Lung (tissue), 12 donors: ENCODE results near the gene MAN1A1. TPM values are rescaled to one million over a fixed set of nuclear protein-coding genes. Genes with fewer than 3 reads are reported as not detected.
"Not testable (repeated sequence)": the region's sequence is repeated elsewhere in the genome, so short reads cannot be mapped to it uniquely, and the experiment has no call there.

Experiments used
- ATAC-seq: fragments of 200-7000 bp; cut with Tn5 transposase; one replicate; pipeline ENCODE4 v1.9.1; 2020; ENCODE audit warnings: moderate number of reproducible peaks; ENCODE audit not compliant: insufficient read depth, low FRiP score
- DNase-seq, 3 donors: peaks; one replicate each; pipeline ENCODE4 v3.0.0-alpha.2; 2013 to 2017
- H3K27ac ChIP-seq, 2 donors: one replicate each; pipeline ENCODE4 v1.5.1; 2013; ENCODE audit warnings: mild to moderate bottlenecking in 2 of 2, moderate library complexity in 2 of 2, control low read depth in 1 of 2, inconsistent platforms in 1 of 2, low read depth in 1 of 2, low read length in 1 of 2
- H3K27me3 ChIP-seq, 3 donors: one replicate each; pipeline ENCODE4 v1.5.1; 2013; ENCODE audit warnings: low read length in 2 of 3; ENCODE audit not compliant: control insufficient read depth in 3 of 3, insufficient read depth in 3 of 3
- H3K36me3 ChIP-seq, 4 donors: one replicate each; pipeline ENCODE4 v1.5.1; 2013; ENCODE audit warnings: low read length in 4 of 4, mild to moderate bottlenecking in 1 of 4, moderate library complexity in 1 of 4; ENCODE audit not compliant: control insufficient read depth in 4 of 4, insufficient read depth in 4 of 4
- H3K4me1 ChIP-seq, 5 donors: one replicate each; pipeline ENCODE4 v1.5.1; 2013; ENCODE audit warnings: low read length in 5 of 5, mild to moderate bottlenecking in 2 of 5, moderate library complexity in 1 of 5; ENCODE audit not compliant: control insufficient read depth in 5 of 5, insufficient read depth in 5 of 5
- H3K4me3 ChIP-seq: one replicate; pipeline ENCODE4 v1.5.1; 2013; ENCODE audit warnings: mild to moderate bottlenecking, control low read depth, moderate library complexity
- H3K9ac ChIP-seq, 2 donors: one replicate each; pipeline ENCODE4 v1.5.1; 2013; ENCODE audit warnings: low read length in 2 of 2, control low read depth in 1 of 2; ENCODE audit not compliant: insufficient read depth in 1 of 2
- H3K9me3 ChIP-seq, 4 donors: one replicate each; pipeline ENCODE4 v1.5.1; 2013; ENCODE audit warnings: low read length in 3 of 4, mild to moderate bottlenecking in 1 of 4, moderate library complexity in 1 of 4; ENCODE audit not compliant: control insufficient read depth in 4 of 4, insufficient read depth in 3 of 4
- WGBS, 2 donors: extraction: QIAGEN DNeasy Blood & Tissue Kit; methylation state at CpG; one replicate each; pipeline ENCODE4 v1.1.7; 2013; 5-methylcytosine and 5-hydroxymethylcytosine counted together
- polyA plus RNA-seq, 2 donors: library from polyadenylated mRNA; stranded (reverse); fragments of 200-250 nt; gene quantifications; one replicate each; pipeline ENCODE4 v1.2.1, GENCODE V29; 2013
- total RNA-seq, 2 donors: library from RNA; depleted of rRNA in 1 of 2; stranded (reverse); fragments of >200 nt in 1 of 2; gene quantifications; one replicate each; pipeline ENCODE4 v1.2.1, GENCODE V29; 2014 to 2021
- TF ChIP-seq, protein P1 (sequence below): IDR thresholded peaks from 2 replicates; pipeline ENCODE4 v1.5.1; 2012; ENCODE audit warnings: mild to moderate bottlenecking; ENCODE audit errors: control extremely low read depth, extremely low read depth
- donor health status: control.
- donor health status: control.
- donor health status: Bipolar disorder and iron deficiency.
- donor health status: healthy.
- donor health status: DM: yes; HTN: yes; CAD: no.

Gene MAN1A1
- total and polyA plus RNA-seq, 4 donors: 13.9 to 71.0 (median 48.2) TPM

DNA sequence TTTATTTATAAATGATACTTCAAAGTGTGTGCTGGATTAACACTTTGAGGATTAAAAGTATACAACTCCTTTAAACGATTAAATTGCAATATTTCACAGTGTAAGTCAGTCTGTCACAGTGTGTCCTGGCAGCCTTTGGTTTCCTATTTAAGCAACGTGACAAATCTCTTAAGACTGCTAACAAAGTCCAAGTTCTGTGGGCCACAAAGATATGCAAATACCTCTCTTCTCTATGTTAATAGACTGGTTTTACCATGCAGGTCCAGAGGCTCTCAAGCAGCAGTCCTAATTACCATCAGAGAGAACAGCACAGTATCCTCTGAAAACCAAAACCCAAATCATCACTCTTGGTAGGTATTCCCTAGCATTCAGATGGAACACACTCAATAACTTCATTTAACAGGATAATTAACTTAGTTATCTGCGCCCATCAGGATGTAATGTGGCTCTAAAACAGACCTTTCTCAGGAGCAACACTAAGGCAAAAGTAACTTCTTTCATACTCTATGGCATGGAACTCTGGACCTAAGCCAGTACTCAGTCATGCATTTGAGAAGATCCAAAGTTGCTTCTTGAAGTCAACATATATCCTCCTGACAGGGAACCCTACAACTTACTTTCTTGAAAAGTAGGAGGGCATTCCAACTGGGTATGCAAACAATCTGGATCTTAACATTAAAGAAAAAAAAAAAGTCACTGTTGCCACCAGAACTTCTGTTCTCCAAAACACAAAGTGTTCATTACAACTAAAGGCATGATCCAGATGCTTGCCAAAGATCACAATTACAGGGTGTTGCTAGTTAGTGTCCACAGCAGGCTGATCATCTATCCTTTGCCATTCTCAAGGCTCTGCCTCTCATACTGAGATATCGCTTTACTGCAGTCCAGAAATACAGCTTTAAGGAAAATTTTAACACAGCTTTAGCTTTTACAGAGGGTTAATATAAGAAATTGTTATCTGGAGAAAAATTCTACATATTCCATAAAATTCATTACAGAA lies 53.2 kb downstream of the MAN1A1 start:
- Histone ChIP-seq H3K27me3 (no peaks in the 10 kb centered on the region), H3K9me3 (no peaks in the 10 kb centered on the region), H3K4me1 (peaks cover 0 to 11% (median 0%) of the 10 kb centered on the region in 5 donors), H3K9ac (no peak overlapping the region), H3K36me3 (peaks cover 0 to 2% (median 0%) of the 10 kb centered on the region in 4 donors), H3K4me3 (no peak overlapping the region), H3K27ac (peak overlapping the region in 1 of 2 donors; percentile 9)
- ATAC-seq: no peak
- no peak for DNase-seq
- TF ChIP-seq, protein P1, sequence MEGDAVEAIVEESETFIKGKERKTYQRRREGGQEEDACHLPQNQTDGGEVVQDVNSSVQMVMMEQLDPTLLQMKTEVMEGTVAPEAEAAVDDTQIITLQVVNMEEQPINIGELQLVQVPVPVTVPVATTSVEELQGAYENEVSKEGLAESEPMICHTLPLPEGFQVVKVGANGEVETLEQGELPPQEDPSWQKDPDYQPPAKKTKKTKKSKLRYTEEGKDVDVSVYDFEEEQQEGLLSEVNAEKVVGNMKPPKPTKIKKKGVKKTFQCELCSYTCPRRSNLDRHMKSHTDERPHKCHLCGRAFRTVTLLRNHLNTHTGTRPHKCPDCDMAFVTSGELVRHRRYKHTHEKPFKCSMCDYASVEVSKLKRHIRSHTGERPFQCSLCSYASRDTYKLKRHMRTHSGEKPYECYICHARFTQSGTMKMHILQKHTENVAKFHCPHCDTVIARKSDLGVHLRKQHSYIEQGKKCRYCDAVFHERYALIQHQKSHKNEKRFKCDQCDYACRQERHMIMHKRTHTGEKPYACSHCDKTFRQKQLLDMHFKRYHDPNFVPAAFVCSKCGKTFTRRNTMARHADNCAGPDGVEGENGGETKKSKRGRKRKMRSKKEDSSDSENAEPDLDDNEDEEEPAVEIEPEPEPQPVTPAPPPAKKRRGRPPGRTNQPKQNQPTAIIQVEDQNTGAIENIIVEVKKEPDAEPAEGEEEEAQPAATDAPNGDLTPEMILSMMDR: no peak
- 54 to 71% methylated on average over 4 of the region's 4 CpGs for WGBS, 2 donors

DNA sequence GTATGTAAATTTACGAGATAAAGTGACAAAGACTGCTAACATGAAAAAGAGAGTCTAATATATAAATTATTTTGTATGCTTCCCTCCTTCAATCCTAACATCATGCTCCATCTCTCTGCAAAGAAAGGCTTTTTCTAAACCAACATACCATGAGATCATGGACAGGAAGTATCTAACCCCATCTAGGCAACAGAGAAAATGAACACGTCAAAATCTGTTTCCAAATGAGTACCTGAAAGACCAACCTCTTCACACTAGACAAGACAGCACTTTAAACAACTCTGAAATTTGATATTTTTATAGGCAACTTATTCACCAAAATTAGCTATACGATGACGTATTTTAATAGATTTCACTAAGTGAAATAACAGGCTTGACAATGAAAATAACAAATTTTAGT lies 54.6 kb downstream of the MAN1A1 start:
- H3K9ac ChIP-seq: no peak overlapping the region
- no peaks in the 10 kb centered on the region for H3K9me3 ChIP-seq
- 88% methylated on average over 4 of the region's 4 CpGs for WGBS, 2 donors
- no peak overlapping the region for H3K4me3 ChIP-seq
- peaks cover 0 to 2% (median 0%) of the 10 kb centered on the region in 4 donors for H3K36me3 ChIP-seq
- H3K27ac ChIP-seq: no peak overlapping the region
- H3K27me3 ChIP-seq: no peaks in the 10 kb centered on the region
- no peak for ATAC-seq
- H3K4me1 ChIP-seq: peaks cover 0 to 11% (median under 1%) of the 10 kb centered on the region in 5 donors
- no peak for DNase-seq
- TF ChIP-seq, protein P1: no peak

DNA sequence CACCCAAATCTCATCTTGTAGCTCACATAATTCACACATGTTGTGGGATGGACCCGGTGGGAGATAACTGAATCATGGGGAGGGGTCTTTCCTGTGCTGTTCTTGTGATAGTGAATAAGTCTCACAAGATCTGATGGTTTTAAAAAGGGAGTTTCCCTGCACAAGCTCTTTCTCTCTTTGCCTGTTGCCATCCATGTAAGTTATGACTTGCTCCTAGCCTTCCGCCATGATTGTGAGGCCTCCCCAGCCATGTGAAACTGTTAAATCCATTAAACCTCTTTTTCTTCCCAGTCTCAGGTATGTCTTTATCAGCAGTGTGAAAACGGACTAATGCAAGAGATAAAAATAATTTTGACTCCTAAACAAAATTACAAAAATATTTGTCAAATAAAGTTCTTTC lies 58.5 kb downstream of the MAN1A1 start:
- WGBS, 2 donors: 91 to 94% methylated on average over 3 of the region's 3 CpGs
- not testable (repeated sequence) for H3K4me3 ChIP-seq, H3K9ac ChIP-seq, H3K27me3 ChIP-seq, H3K9me3 ChIP-seq, H3K36me3 ChIP-seq, ATAC-seq, H3K27ac ChIP-seq, DNase-seq
- H3K4me1 ChIP-seq: peaks cover 0 to 13% (median 4%) of the 10 kb centered on the region in 5 donors

DNA sequence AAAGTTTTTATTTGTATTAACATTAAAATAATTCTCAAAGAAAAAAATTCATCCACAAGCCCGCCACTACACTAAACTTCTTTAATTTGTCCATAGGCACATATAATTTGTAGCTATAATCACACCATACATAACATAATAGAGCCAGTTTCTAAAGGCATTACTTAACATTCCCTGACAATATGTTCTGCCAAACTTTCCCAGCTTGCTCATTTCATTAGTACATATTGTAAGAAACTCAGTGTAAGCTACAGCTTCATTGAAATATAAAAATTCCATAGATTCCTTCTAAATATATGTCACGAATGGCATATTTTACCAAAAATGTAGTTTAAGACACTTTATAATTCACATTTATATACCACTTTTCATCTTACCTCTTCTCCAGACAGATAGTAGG lies 59.3 kb downstream of the MAN1A1 start:
- H3K36me3 ChIP-seq: peaks cover 0 to 2% (median under 1%) of the 10 kb centered on the region in 4 donors
- no peak overlapping the region for H3K27ac ChIP-seq
- no peak for ATAC-seq
- no peaks in the 10 kb centered on the region for H3K9me3 ChIP-seq
- 48% methylated on average over 2 of the region's 2 CpGs for WGBS, 2 donors
- no peak overlapping the region for H3K4me3 ChIP-seq
- TF ChIP-seq, protein P1: no peak
- no peak overlapping the region for H3K9ac ChIP-seq
- no peaks in the 10 kb centered on the region for H3K27me3 ChIP-seq
- DNase-seq: peak in 2 of 3 donors; percentile 56 to 82
- H3K4me1 ChIP-seq: peaks cover 0 to 13% (median 4%) of the 10 kb centered on the region in 5 donors
